Stimulated activated CD4-positive, alpha-beta T cell treated with anti-CD3 and anti-CD28 coated beads, TNF-alpha, amount 100 ng/mL, for 48 hours (primary cell): ENCODE measurements around the gene PHF1.
A peak's percentile ranks its signal among the peaks of the same experiment; 100 is the strongest.

Source experiments
- DNase-seq, 3 donors: peaks; one replicate each; pipeline ENCODE4 v3.0.0-alpha.2; 2020; ENCODE audit warnings: low read depth in 3 of 3

PHF1 gene

GRCh38 chr6:33417128-33417902, 6.5 kb downstream of the PHF1 start:
- DNase-seq = no peak

GRCh38 chr6:33417903-33418689, 7.3 kb downstream of the PHF1 start, which contains the start of gene CUTA:
CUTA (minus strand) TSS chr6:33418107; CDS start chr6:33418000, 107 bp downstream.
- peak; percentile 95 to 99 (median 96) for DNase-seq

GRCh38 chr6:33418690-33419291, 8.0 kb downstream of the PHF1 start:
- peak in 1 of 3 donors; percentile 43 for DNase-seq

GRCh38 chr6:33419580-33420490, 9.0 kb downstream of the PHF1 start, which contains the start of gene SYNGAP1:
SYNGAP1 (plus strand) TSS chr6:33420065; CDS start chr6:33420265, 200 bp downstream.
- DNase-seq = no peak

GRCh38 chr6:33420491-33421343, 9.9 kb downstream of the PHF1 start:
- no peak for DNase-seq

GRCh38 chr6:33421344-33421643, 10.5 kb downstream of the PHF1 start:
- no peak for DNase-seq

GRCh38 chr6:33423777-33424176, 13.0 kb downstream of the PHF1 start:
- DNase-seq = no peak

GRCh38 chr6:33424855-33425667, 14.2 kb downstream of the PHF1 start:
- no peak for DNase-seq

GRCh38 chr6:33425668-33426577, 15.1 kb downstream of the PHF1 start:
- DNase-seq = peak; percentile 71 to 84 (median 72)

GRCh38 chr6:33426590-33427511, 16.0 kb downstream of the PHF1 start:
- no peak for DNase-seq

- DNase-seq = no peak
Observed at GRCh38 chr6:33427585-33428223, 16.9 kb downstream of the PHF1 start.

GRCh38 chr6:33428224-33428965, 17.6 kb downstream of the PHF1 start:
- DNase-seq = no peak

GRCh38 chr6:33428966-33429749, 18.3 kb downstream of the PHF1 start:
- no peak for DNase-seq

- no peak for DNase-seq
Observed at GRCh38 chr6:33429750-33430052, 18.9 kb downstream of the PHF1 start.

- no peak for DNase-seq
Observed at GRCh38 chr6:33430334-33430733, 19.5 kb downstream of the PHF1 start.
